ENCODE data around the gene HSPA1B.
"Not testable (repeated sequence)": the region's sequence is repeated elsewhere in the genome, so short reads cannot be mapped to it uniquely, and the experiment has no call there.

GRCh38 chr6:31793927-31794245 is 33.7 kb upstream of the HSPA1B start:
- not testable (repeated sequence) for TF ChIP-seq ELK1 (IDR thresholded peaks at IDR 0.05; ENCODE audit: borderline replicate concordance, low read depth, low read length); CTCF (conservative IDR thresholded peaks at IDR 0.05; ENCODE audit: low read depth, low read length); POLR2A (IDR thresholded peaks at IDR 0.05; ENCODE audit: low read depth, low read length); MXI1 (IDR thresholded peaks at IDR 0.05; ENCODE audit: borderline replicate concordance, low read depth, low read length); SMC3 (IDR thresholded peaks at IDR 0.05; ENCODE audit: low read depth, low read length); MAZ (IDR thresholded peaks at IDR 0.05; ENCODE audit: borderline replicate concordance, low read depth, low read length); CEBPB (IDR thresholded peaks at IDR 0.05; ENCODE audit: low read depth, low read length); RAD21 (IDR thresholded peaks at IDR 0.05; ENCODE audit: low read length); USF2 (IDR thresholded peaks at IDR 0.05; ENCODE audit: low read depth, low read length); BHLHE40 (IDR thresholded peaks at IDR 0.05; ENCODE audit: low read depth, low read length); NFE2L2 (IDR thresholded peaks at IDR 0.05; ENCODE audit: low read depth, low read length); RFX5 (IDR thresholded peaks at IDR 0.05; ENCODE audit: low read depth, low read length); MAFK (IDR thresholded peaks at IDR 0.05; ENCODE audit: low read depth, low read length); CHD1 (IDR thresholded peaks at IDR 0.05; ENCODE audit: low read depth, low read length)

All from IMR-90 (cell line).